Activated T-cell treated with anti-CD3 and anti-CD28 coated beads, Interleukin-2, amount 50 U/mL, for 1 hour (primary cell): ENCODE data around the gene IQCB1.

Source experiments
- DNase-seq: peaks from one replicate; pipeline ENCODE4 v3.0.0-alpha.2; 2020

The IQCB1 gene

GRCh38 chr3:121740896-121741295 is 94.0 kb downstream of the IQCB1 start:
- DNase-seq: no peak

DNA sequence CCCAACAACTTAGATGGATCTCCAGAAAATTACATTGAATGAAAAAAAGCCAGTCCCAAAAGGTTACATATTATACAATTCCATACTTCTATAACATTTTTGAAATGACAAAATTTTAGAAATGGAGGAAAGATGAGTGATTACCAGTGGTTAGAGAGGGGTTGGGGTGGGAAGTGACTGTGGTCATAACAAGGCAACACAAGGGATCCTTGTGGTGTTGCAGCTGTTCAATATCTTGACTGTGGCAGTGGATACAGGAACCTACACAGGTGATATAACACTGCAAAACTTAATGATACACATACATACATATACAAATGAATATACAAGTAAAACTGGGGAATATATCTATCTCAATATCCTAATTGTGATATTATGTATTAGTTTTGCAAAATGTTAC is 95.0 kb downstream of the IQCB1 start:
- DNase-seq: no peak

GRCh38 chr3:121737644-121738043 is 97.2 kb downstream of the IQCB1 start:
- no peak for DNase-seq

- no peak for DNase-seq
These were observed 98.7 kb downstream of the IQCB1 start for GRCh38 chr3:121736112-121736511.

GRCh38 chr3:121735047-121735696 is 99.7 kb downstream of the IQCB1 start:
- no peak for DNase-seq

DNA sequence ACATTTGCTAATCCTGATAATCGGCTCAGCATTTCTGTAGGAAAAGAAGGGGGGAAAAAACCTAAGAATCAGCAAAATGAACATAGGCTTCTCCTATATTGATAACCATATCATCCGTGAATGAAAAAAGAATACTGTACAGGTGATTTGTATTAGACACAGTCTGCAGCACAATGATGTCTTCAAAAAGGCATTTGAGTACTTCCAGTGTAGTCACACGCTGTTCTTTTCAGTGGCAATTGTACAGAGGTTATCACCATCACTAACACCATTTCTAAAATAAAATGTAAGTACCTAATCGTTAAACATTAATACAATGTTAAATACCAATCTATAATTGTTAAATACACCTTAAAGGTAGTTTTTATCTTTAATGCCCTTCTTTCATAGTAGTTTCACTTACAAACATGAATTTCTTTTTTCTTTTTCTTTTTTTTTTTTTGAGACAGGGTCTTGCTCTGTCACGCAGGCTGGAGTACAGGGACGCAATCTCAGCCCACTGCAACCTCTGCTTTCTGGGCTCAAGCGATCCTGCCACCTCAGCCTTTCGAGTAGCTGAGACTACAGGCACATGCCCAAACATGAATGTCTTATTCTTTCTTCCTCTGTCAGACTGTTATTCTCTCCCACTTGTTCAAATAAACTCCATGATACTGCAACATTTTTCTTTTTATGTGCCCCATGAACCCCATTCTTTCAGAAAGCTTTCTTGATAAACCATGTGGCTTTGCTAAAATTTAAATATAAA is 103.7 kb downstream of the IQCB1 start:
- DNase-seq: no peak

- DNase-seq: no peak
These were observed 110.7 kb downstream of the IQCB1 start for GRCh38 chr3:121724130-121724529.

GRCh38 chr3:121723485-121723884 is 111.4 kb downstream of the IQCB1 start:
- no peak for DNase-seq

GRCh38 chr3:121722411-121722810 is 112.4 kb downstream of the IQCB1 start:
- no peak for DNase-seq

GRCh38 chr3:121720163-121720562 is 114.7 kb downstream of the IQCB1 start:
- DNase-seq: no peak
